Measurements from ENCODE around the gene EAPP. TPM values are rescaled to one million over a fixed set of nuclear protein-coding genes. Genes with fewer than 3 reads are reported as not detected.

EAPP gene
- total RNA-seq, 1 donor from 2014 or later, result 35.4 TPM

GRCh38 chr14:34474187-34474679 lies 65.3 kb downstream of the EAPP start:
- no peak overlapping the region for H3K4me3 ChIP-seq (ENCODE audit: low read depth, low read length)
- no peaks in the 10 kb centered on the region for H3K27me3 ChIP-seq (ENCODE audit: control insufficient read depth, insufficient read depth, low read length)
- H3K36me3 ChIP-seq (ENCODE audit: control insufficient read depth, insufficient read depth, low read length), result no peaks in the 10 kb centered on the region
- no peak for TF ChIP-seq CTCF (IDR thresholded peaks at IDR 0.05; ENCODE audit: insufficient read depth, low read length, poor library complexity, severe bottlenecking)
- DNase-seq (ENCODE audit: low read depth), result no peak

GRCh38 chr14:34472706-34473279 lies 66.7 kb downstream of the EAPP start:
- no peaks in the 10 kb centered on the region for H3K27me3 ChIP-seq (ENCODE audit: control insufficient read depth, insufficient read depth, low read length)
- DNase-seq (ENCODE audit: low read depth), result no peak
- no peak overlapping the region for H3K4me3 ChIP-seq (ENCODE audit: low read depth, low read length)
- TF ChIP-seq CTCF (IDR thresholded peaks at IDR 0.05; ENCODE audit: insufficient read depth, low read length, poor library complexity, severe bottlenecking), result no peak
- H3K36me3 ChIP-seq (ENCODE audit: control insufficient read depth, insufficient read depth, low read length), result no peaks in the 10 kb centered on the region

GRCh38 chr14:34470319-34470718 lies 69.2 kb downstream of the EAPP start:
- no peak for DNase-seq (ENCODE audit: low read depth)
- no peak for TF ChIP-seq CTCF (IDR thresholded peaks at IDR 0.05; ENCODE audit: insufficient read depth, low read length, poor library complexity, severe bottlenecking)
- Histone ChIP-seq H3K27me3 (ENCODE audit: control insufficient read depth, insufficient read depth, low read length) (no peaks in the 10 kb centered on the region), H3K36me3 (ENCODE audit: control insufficient read depth, insufficient read depth, low read length) (no peaks in the 10 kb centered on the region), H3K4me3 (ENCODE audit: low read depth, low read length) (no peak overlapping the region)

- no peak for TF ChIP-seq CTCF (IDR thresholded peaks at IDR 0.05; ENCODE audit: insufficient read depth, low read length, poor library complexity, severe bottlenecking)
- Histone ChIP-seq H3K4me3 (ENCODE audit: low read depth, low read length) (no peak overlapping the region), H3K27me3 (ENCODE audit: control insufficient read depth, insufficient read depth, low read length) (no peaks in the 10 kb centered on the region), H3K36me3 (ENCODE audit: control insufficient read depth, insufficient read depth, low read length) (no peaks in the 10 kb centered on the region)
- DNase-seq (ENCODE audit: low read depth), result no peak
These were observed 72.8 kb downstream of the EAPP start for GRCh38 chr14:34466691-34467090.

Other genes with a start within 250 kb of the EAPP start
- gene SPTSSA, start 77.5 kb downstream of the EAPP start, total RNA-seq, result 10.4 and 13.0 TPM in 2 replicates
- gene SNX6, start 90.4 kb upstream of the EAPP start, total RNA-seq, result 185 and 267 TPM in 2 replicates
- 32.4 and 34.0 TPM in 2 replicates for gene CFL2, start 174.9 kb upstream of the EAPP start, total RNA-seq